SU-DHL-6 (cell line): ENCODE results near the gene TWIST2.

Source experiments
- H2AFZ ChIP-seq: fragments of 200-600 bp; sonication (generic); 2 replicates; pipeline ENCODE4 v1.6.1; 2014; ENCODE audit warnings: low read depth, mild to moderate bottlenecking, moderate library complexity, mixed read lengths, antibody characterized with exemption, low read length; ENCODE audit not compliant: severe bottlenecking
- H3F3A ChIP-seq: fragments of 200-600 bp; shearing (Covaris generic); 2 replicates; pipeline ENCODE4 v1.6.0; 2016; ENCODE audit warnings: antibody characterized with exemption, mild to moderate bottlenecking; ENCODE audit not compliant: insufficient read depth
- H3K27ac ChIP-seq: fragments of 200-600 bp; sonication (generic); 2 replicates; pipeline ENCODE4 v1.5.1; 2016; ENCODE audit warnings: low read depth, mild to moderate bottlenecking, low read length, moderate library complexity, mixed read lengths
- H3K27me3 ChIP-seq: fragments of 200-600 bp; sonication (generic), shearing (Covaris generic); 2 replicates; pipeline ENCODE4 v1.6.0; 2014; ENCODE audit warnings: mild to moderate bottlenecking, low read length
- H3K36me3 ChIP-seq: fragments of 200-600 bp; sonication (generic); 2 replicates; pipeline ENCODE4 v1.6.1; 2014; ENCODE audit warnings: mild to moderate bottlenecking, low read length, mixed read lengths
- H3K4me2 ChIP-seq: fragments of 300-600, 200-600 bp; shearing (Covaris generic), sonication (generic); 2 replicates; pipeline ENCODE4 v1.6.0; 2014; ENCODE audit warnings: low read length, low read depth, mild to moderate bottlenecking; ENCODE audit not compliant: poor library complexity, severe bottlenecking
- H3K4me3 ChIP-seq: fragments of 200-600 bp; sonication (generic); 2 replicates; pipeline ENCODE4 v1.5.1; 2014; ENCODE audit warnings: antibody characterized with exemption, low read length, mild to moderate bottlenecking, mixed read lengths; ENCODE audit not compliant: insufficient read depth, poor library complexity, severe bottlenecking
- H3K79me2 ChIP-seq: fragments of 200-600 bp; sonication (generic); 2 replicates; pipeline ENCODE4 v1.6.1; 2014; ENCODE audit warnings: mild to moderate bottlenecking, low read length, moderate library complexity; ENCODE audit not compliant: insufficient read depth
- H3K9ac ChIP-seq: fragments of 200-600 bp; sonication (generic); 2 replicates; pipeline ENCODE4 v1.7.0; 2014; ENCODE audit warnings: mild to moderate bottlenecking, low read length
- H3K9me2 ChIP-seq: fragments of 200-600 bp; sonication (generic); replicated peaks from 2 replicates; pipeline ENCODE4 v1.6.1; 2014; ENCODE audit warnings: low read length; ENCODE audit not compliant: insufficient read depth
- H3K9me3 ChIP-seq: fragments of 200-600 bp; sonication (generic); 2 replicates; pipeline ENCODE4 v1.6.1; 2014; ENCODE audit warnings: low read length, mixed read lengths; ENCODE audit not compliant: insufficient read depth
- H4K20me1 ChIP-seq: fragments of 200-600 bp; sonication (generic); 2 replicates; pipeline ENCODE4 v1.6.1; 2014; ENCODE audit warnings: low read depth, mild to moderate bottlenecking, antibody characterized with exemption, low read length, moderate library complexity, mixed read lengths
- EZH2phosphoT487 ChIP-seq: fragments of 200-600 bp; sonication (generic), shearing (Covaris generic); conservative IDR thresholded peaks from 2 replicates; pipeline ENCODE4 v1.6.1; 2018; ENCODE audit warnings: mild to moderate bottlenecking, antibody characterized with exemption, low read length, moderate library complexity, mixed read lengths
- TF ChIP-seq, protein P1 (sequence below): fragments of 200-600 bp; sonication (generic); IDR thresholded peaks from one replicate; pipeline ENCODE4 v1.5.1; 2017; ENCODE audit warnings: antibody characterized with exemption, mild to moderate bottlenecking, low read length, moderate library complexity; ENCODE audit not compliant: insufficient read depth, poor library complexity, severe bottlenecking

The TWIST2 gene

GRCh38 chr2:238940806-238941205, 92.9 kb downstream of the TWIST2 start:
- TF ChIP-seq, protein P1, sequence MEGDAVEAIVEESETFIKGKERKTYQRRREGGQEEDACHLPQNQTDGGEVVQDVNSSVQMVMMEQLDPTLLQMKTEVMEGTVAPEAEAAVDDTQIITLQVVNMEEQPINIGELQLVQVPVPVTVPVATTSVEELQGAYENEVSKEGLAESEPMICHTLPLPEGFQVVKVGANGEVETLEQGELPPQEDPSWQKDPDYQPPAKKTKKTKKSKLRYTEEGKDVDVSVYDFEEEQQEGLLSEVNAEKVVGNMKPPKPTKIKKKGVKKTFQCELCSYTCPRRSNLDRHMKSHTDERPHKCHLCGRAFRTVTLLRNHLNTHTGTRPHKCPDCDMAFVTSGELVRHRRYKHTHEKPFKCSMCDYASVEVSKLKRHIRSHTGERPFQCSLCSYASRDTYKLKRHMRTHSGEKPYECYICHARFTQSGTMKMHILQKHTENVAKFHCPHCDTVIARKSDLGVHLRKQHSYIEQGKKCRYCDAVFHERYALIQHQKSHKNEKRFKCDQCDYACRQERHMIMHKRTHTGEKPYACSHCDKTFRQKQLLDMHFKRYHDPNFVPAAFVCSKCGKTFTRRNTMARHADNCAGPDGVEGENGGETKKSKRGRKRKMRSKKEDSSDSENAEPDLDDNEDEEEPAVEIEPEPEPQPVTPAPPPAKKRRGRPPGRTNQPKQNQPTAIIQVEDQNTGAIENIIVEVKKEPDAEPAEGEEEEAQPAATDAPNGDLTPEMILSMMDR, result no peak
- TF ChIP-seq EZH2phosphoT487, result no peak
- no peaks in the 10 kb centered on the region for H3K79me2 ChIP-seq
- H3K27ac ChIP-seq, result no peak overlapping the region
- no peaks in the 10 kb centered on the region for H4K20me1 ChIP-seq
- no peak overlapping the region for H3K9ac ChIP-seq
- no peaks in the 10 kb centered on the region for H3K9me2 ChIP-seq
- H2AFZ ChIP-seq, result no peak overlapping the region
- H3K27me3 ChIP-seq, result no peaks in the 10 kb centered on the region
- no peak overlapping the region for H3K4me3 ChIP-seq
- H3K9me3 ChIP-seq, result no peaks in the 10 kb centered on the region
- H3K4me2 ChIP-seq, result no peak overlapping the region
- no peaks in the 10 kb centered on the region for H3K36me3 ChIP-seq
- no peaks in the 10 kb centered on the region for H3F3A ChIP-seq

- Histone ChIP-seq H3K27me3 (no peaks in the 10 kb centered on the region), H3K79me2 (no peaks in the 10 kb centered on the region), H3K27ac (no peak overlapping the region), H2AFZ (no peak overlapping the region), H4K20me1 (no peaks in the 10 kb centered on the region), H3F3A (no peaks in the 10 kb centered on the region), H3K9me2 (no peaks in the 10 kb centered on the region), H3K4me2 (no peak overlapping the region), H3K36me3 (no peaks in the 10 kb centered on the region), H3K9me3 (0 out of 2 replicates have a peak, but pooled peaks cover 3% of the 10 kb centered on the region), H3K4me3 (no peak overlapping the region), H3K9ac (no peak overlapping the region)
- TF ChIP-seq EZH2phosphoT487, result no peak
- TF ChIP-seq, protein P1, result no peak
Observed at GRCh38 chr2:238941262-238941792, 93.4 kb downstream of the TWIST2 start.

GRCh38 chr2:238942080-238942725, 94.3 kb downstream of the TWIST2 start:
- Histone ChIP-seq H3F3A (no peaks in the 10 kb centered on the region), H3K9me2 (no peaks in the 10 kb centered on the region), H4K20me1 (no peaks in the 10 kb centered on the region), H3K27ac (no peak overlapping the region), H3K36me3 (no peaks in the 10 kb centered on the region), H3K4me2 (no peak overlapping the region), H3K79me2 (no peaks in the 10 kb centered on the region), H2AFZ (no peak overlapping the region), H3K9me3 (0 out of 2 replicates have a peak, but pooled peaks cover 4% of the 10 kb centered on the region), H3K9ac (no peak overlapping the region), H3K4me3 (no peak overlapping the region), H3K27me3 (no peaks in the 10 kb centered on the region)
- TF ChIP-seq EZH2phosphoT487, result no peak
- TF ChIP-seq, protein P1, result no peak
